ENCODE measurements around the gene PNLIPRP2. TPM values are rescaled to one million over a fixed set of nuclear protein-coding genes. Genes with fewer than 3 reads are reported as not detected.

The PNLIPRP2 gene
- total RNA-seq, 2 donors from 2014 or later = 455 to 2,069 TPM

- Histone ChIP-seq H3K9me3 (no peaks in the 10 kb centered on the region), H3K4me3 (no peak overlapping the region), H3K36me3 (replicated peaks in 1 of 2; ENCODE audit: insufficient read depth in 1 of 2, low read depth in 2 of 2) (no peaks in the 10 kb centered on the region), H3K4me1 (peaks cover 9% of the 10 kb centered on the region), H3K27ac (no peak overlapping the region), H3K27me3 (no peaks in the 10 kb centered on the region)
- TF ChIP-seq POLR2A (IDR thresholded peaks at IDR 0.05) (no peak), CTCF (IDR thresholded peaks at IDR 0.05) (peak in 2 of 7 experiments; percentile 36 to 39)
- ATAC-seq = no peak
- 66 to 80% methylated on average over 17 of the region's 17 CpGs for WGBS, 2 donors
- peak in 3 of 4 donors; percentile 29 to 54 (median 47) for DNase-seq
- intact Hi-C loops (cut with DNase I) = no loop called here
These were observed 69.9 kb downstream of the PNLIPRP2 start for GRCh38 chr10:116690356-116691322.

- intact Hi-C loops (cut with DNase I) = no loop called here
- Histone ChIP-seq H3K4me1 (peaks cover 9% of the 10 kb centered on the region), H3K27me3 (no peaks in the 10 kb centered on the region), H3K27ac (no peak overlapping the region), H3K4me3 (no peak overlapping the region), H3K9me3 (no peaks in the 10 kb centered on the region), H3K36me3 (replicated peaks in 1 of 2; ENCODE audit: insufficient read depth in 1 of 2, low read depth in 2 of 2) (no peaks in the 10 kb centered on the region)
- whole genome bisulfite sequencing, 2 donors = 38 to 43% methylated on average over 5 to 6 of the region's 6 CpGs
- no peak for TF ChIP-seq CTCF (IDR thresholded peaks at IDR 0.05)
- no peak for TF ChIP-seq POLR2A (IDR thresholded peaks at IDR 0.05)
- ATAC-seq (no peak), DNase-seq (peak in 3 of 4 donors; percentile 21 to 54 (median 33))
These were observed 70.9 kb downstream of the PNLIPRP2 start for GRCh38 chr10:116691635-116692034.

GRCh38 chr10:116692225-116692624 lies 71.5 kb downstream of the PNLIPRP2 start:
- ATAC-seq (no peak), DNase-seq (no peak)
- H3K9me3 ChIP-seq = no peaks in the 10 kb centered on the region
- peaks cover 9% of the 10 kb centered on the region for H3K4me1 ChIP-seq
- no peaks in the 10 kb centered on the region for H3K36me3 ChIP-seq (replicated peaks in 1 of 2; ENCODE audit: insufficient read depth in 1 of 2, low read depth in 2 of 2)
- TF ChIP-seq CTCF (IDR thresholded peaks at IDR 0.05) (no peak), POLR2A (IDR thresholded peaks at IDR 0.05) (no peak)
- intact Hi-C loops (cut with DNase I) = no loop called here
- H3K27ac ChIP-seq = no peak overlapping the region
- WGBS, 2 donors = 83 to 96% methylated on average over 4 to 8 of the region's 8 CpGs
- H3K27me3 ChIP-seq = no peaks in the 10 kb centered on the region
- no peak overlapping the region for H3K4me3 ChIP-seq

- no peaks in the 10 kb centered on the region for H3K9me3 ChIP-seq
- ATAC-seq = no peak
- H3K27ac ChIP-seq = no peak overlapping the region
- DNase-seq = no peak
- no peaks in the 10 kb centered on the region for H3K27me3 ChIP-seq
- no peak overlapping the region for H3K4me3 ChIP-seq
- WGBS, 2 donors = 66 to 67% methylated on average over 14 of the region's 14 CpGs
- intact Hi-C loops (cut with DNase I) = no loop called here
- no peak for TF ChIP-seq CTCF (IDR thresholded peaks at IDR 0.05)
- TF ChIP-seq POLR2A (IDR thresholded peaks at IDR 0.05) = no peak
- peaks cover 10% of the 10 kb centered on the region for H3K4me1 ChIP-seq
- no peaks in the 10 kb centered on the region for H3K36me3 ChIP-seq (replicated peaks in 1 of 2; ENCODE audit: insufficient read depth in 1 of 2, low read depth in 2 of 2)
These were observed 73.6 kb downstream of the PNLIPRP2 start for GRCh38 chr10:116694243-116694926.

Other genes with a start within 250 kb of the PNLIPRP2 start
- gene PNLIPRP3, start 193.1 kb upstream of the PNLIPRP2 start, total RNA-seq = not detected
- over 10,000 TPM in 1 of 2 donors, 1,000 to 10,000 TPM in 1; 8,888 to 12,294 TPM for gene PNLIP, start 75.0 kb upstream of the PNLIPRP2 start, total RNA-seq
- 1,000 to 10,000 TPM; 3,318 to 4,534 TPM for gene PNLIPRP1, start 30.0 kb upstream of the PNLIPRP2 start, total RNA-seq
- gene HSPA12A, start 121.6 kb downstream of the PNLIPRP2 start, total RNA-seq = 10 to 100 TPM in 1 of 2 donors, 1 to 10 TPM in 1; 8.3 to 22.7 TPM
- gene ENO4, start 228.5 kb downstream of the PNLIPRP2 start, total RNA-seq = 1 to 10 TPM in 1 of 2 donors, not detected in 1; 1.0 TPM

All from body of pancreas (tissue), 4 donors.